MCF 10A (cell line): ENCODE results near the gene ZDHHC4. TPM values are rescaled to one million over a fixed set of nuclear protein-coding genes. Genes with fewer than 3 reads are reported as not detected.

Source experiments
- BruUV-seq: library from RNA; stranded (reverse); fragments of 400-500 nt; replicated peaks from 2 replicates; lab custom pipeline; 2021; lab: Mats Ljungman, UMichigan
- CTCF ChIA-PET: fragments of 300-600 bp; sonication (Branson Sonifier 250); formaldehyde crosslinking; extraction: SDS; loops from one replicate; lab custom pipeline; 2021; ENCODE audit warnings: antibody characterized with exemption, inconsistent platforms; lab: Yijun Ruan, JAX
- POLR2A ChIA-PET: fragments of 300-600, 350-650 bp; sonication (Branson Sonifier 250); formaldehyde crosslinking; extraction: SDS; loops from one replicate; lab custom pipeline; 2020; ENCODE audit warnings: antibody characterized with exemption, inconsistent platforms; lab: Yijun Ruan, JAX
- DNase-seq: peaks from one replicate; pipeline ENCODE4 v3.0.0-alpha.2; 2018; ENCODE audit not compliant: unreplicated experiment
- H3K27ac Mint-ChIP-seq: one replicate; pipeline ENCODE4 v1.8.0; 2022; ENCODE audit warnings: mild to moderate bottlenecking, low read depth, mixed read lengths; ENCODE audit not compliant: unreplicated experiment
- H3K27me3 Mint-ChIP-seq: one replicate; pipeline ENCODE4 v1.8.0; 2022; ENCODE audit warnings: mixed read lengths; ENCODE audit not compliant: insufficient read depth, unreplicated experiment
- H3K36me3 Mint-ChIP-seq: one replicate; pipeline ENCODE4 v1.8.0; 2022; ENCODE audit warnings: mild to moderate bottlenecking, moderate library complexity, mixed read lengths; ENCODE audit not compliant: insufficient read depth, unreplicated experiment
- H3K4me1 Mint-ChIP-seq: one replicate; pipeline ENCODE4 v1.8.0; 2022; ENCODE audit warnings: mixed read lengths; ENCODE audit not compliant: insufficient read depth, unreplicated experiment
- H3K4me3 Mint-ChIP-seq: one replicate; pipeline ENCODE4 v1.8.0; 2022; ENCODE audit warnings: mild to moderate bottlenecking, moderate library complexity, mixed read lengths; ENCODE audit not compliant: unreplicated experiment
- H3K9me3 Mint-ChIP-seq: one replicate; pipeline ENCODE4 v1.8.0; 2022; ENCODE audit warnings: mixed read lengths; ENCODE audit not compliant: unreplicated experiment
- intact Hi-C: fragments of 100-400 bp; cut with micrococcal nuclease; formaldehyde crosslinking; loops from 2 replicates; pipeline ENCODE4 v1.14.1; 2022
- total RNA-seq: library from RNA; stranded (reverse); gene quantifications from 2 replicates; pipeline ENCODE4 v1.2.3, GENCODE V29; 2022
- TF ChIP-seq, protein P1 (sequence below): fragments of 200-600 bp; IDR thresholded peaks from one replicate; pipeline ENCODE4 v1.8.0; 2022; ENCODE audit warnings: antibody characterized with exemption, mild to moderate bottlenecking; ENCODE audit not compliant: unreplicated experiment

ZDHHC4 gene
- total RNA-seq, 1 experiment from 2014 or later, result 45.6 TPM

DNA sequence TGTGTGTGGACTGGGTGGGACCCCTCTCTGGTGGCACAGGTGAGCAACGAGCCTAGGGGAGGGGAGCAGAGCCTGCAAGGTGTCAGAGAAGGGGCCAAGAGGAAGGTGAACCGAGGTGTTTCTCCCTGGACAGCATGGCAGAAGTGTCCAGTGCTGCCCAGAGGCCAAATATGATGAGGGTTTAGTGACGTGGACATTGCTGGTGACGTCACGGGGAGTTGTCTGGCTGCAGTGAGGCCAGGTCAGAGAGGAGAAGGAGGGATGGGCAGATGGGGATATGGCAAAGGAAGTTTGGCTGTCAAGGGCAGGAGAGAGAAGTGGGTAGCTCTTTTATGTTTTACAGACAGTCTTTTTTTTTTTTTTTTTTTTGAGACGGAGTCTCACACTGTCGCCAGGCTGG lies 35.6 kb downstream of the ZDHHC4 start:
- CTCF ChIA-PET, result interaction anchor here (0.6 kb wide), 2 partner anchors 21 to 27 kb away, joined by 3 to 5 read pairs; no protein-coding TSS in a partner anchor

DNA sequence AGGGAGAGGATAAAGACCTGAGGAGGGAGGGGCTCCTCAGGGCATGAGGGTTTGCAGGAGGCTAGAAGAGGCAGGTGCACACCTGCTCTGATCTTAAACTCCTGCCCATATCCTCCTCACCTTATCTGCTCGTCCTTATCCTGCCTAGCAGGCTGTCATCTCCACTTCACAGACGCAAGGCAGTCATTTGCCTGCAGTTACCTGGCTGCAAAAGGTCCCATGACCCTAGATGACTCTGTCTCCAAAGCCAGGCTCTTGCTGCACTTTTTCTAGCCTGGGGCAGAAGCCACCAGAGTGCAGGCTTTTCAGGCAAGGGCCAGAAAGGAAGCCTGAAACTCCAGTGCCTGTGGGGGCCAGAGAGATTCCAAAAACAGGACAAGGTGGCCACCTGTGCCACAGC lies 36.5 kb downstream of the ZDHHC4 start:
- Mint-ChIP-seq H3K9me3 (no peaks in the 10 kb centered on the region), H3K36me3 (no peaks in the 10 kb centered on the region), H3K27ac (no peak overlapping the region), H3K4me3 (no peak overlapping the region), H3K4me1 (no peaks in the 10 kb centered on the region), H3K27me3 (peaks cover 38% of the 10 kb centered on the region)
- BruUV-seq, result no TSS peak
- no peak for DNase-seq
- intact Hi-C loops, result no loop called here
- ChIA-PET CTCF (no interaction called here), POLR2A (no interaction called here)
- TF ChIP-seq, protein P1, sequence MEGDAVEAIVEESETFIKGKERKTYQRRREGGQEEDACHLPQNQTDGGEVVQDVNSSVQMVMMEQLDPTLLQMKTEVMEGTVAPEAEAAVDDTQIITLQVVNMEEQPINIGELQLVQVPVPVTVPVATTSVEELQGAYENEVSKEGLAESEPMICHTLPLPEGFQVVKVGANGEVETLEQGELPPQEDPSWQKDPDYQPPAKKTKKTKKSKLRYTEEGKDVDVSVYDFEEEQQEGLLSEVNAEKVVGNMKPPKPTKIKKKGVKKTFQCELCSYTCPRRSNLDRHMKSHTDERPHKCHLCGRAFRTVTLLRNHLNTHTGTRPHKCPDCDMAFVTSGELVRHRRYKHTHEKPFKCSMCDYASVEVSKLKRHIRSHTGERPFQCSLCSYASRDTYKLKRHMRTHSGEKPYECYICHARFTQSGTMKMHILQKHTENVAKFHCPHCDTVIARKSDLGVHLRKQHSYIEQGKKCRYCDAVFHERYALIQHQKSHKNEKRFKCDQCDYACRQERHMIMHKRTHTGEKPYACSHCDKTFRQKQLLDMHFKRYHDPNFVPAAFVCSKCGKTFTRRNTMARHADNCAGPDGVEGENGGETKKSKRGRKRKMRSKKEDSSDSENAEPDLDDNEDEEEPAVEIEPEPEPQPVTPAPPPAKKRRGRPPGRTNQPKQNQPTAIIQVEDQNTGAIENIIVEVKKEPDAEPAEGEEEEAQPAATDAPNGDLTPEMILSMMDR, result no peak

More for the DNA sequence above, 35.6 kb downstream of the ZDHHC4 start:
- H3K4me1 Mint-ChIP-seq, result no peaks in the 10 kb centered on the region
- no peaks in the 10 kb centered on the region for H3K36me3 Mint-ChIP-seq
- intact Hi-C loops, result no loop called here
- DNase-seq, result no peak
- H3K27me3 Mint-ChIP-seq, result peaks cover 29% of the 10 kb centered on the region
- POLR2A ChIA-PET, result no interaction called here
- TF ChIP-seq, protein P1, result no peak
- no TSS peak for BruUV-seq
- H3K4me3 Mint-ChIP-seq, result no peak overlapping the region
- no peak overlapping the region for H3K27ac Mint-ChIP-seq
- H3K9me3 Mint-ChIP-seq, result no peaks in the 10 kb centered on the region

DNA sequence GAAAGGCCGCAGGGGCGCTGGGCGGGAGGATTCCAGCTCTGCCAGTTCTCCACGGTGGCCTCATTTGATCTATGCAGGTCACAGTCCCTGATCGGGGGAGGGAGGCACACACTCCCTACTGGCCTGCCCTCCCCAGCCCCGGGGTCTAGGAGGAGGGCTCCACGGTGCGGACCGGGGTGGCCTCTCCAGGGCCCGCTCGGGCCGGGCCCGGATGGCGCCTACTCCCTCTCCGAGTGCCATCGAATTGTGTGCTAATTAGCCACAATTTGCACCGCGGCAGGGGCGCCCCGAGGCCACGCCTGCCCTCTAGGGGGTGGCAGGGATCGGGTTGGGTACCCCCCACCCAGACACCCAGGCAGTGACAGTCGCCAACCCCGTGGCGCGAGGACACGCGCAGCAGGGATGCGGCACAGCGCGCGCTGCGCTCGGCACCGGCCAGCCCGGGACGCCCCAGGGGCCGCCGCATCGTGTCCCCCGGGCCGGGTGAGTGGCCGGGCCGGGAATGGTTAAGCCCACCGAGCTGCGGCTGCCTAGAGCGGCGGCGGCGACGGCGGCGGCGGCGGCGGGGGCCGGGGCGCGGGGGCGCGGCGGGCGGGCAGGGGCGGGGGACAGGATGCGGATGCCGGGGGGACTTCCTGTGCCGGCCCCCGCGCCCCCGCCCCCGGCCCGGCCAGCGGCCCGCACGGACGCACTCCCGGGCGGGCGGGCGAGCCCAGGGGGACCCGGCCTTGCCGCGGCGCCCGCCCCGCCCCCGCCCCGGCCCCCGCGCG lies 37.9 kb downstream of the ZDHHC4 start, which contains the start of gene ZNF853:
TSS of gene ZNF853 (plus strand) at position 658 of the 770 bp plus-strand sequence. CDS start 565 bp downstream, outside the sequence.
- H3K4me1 Mint-ChIP-seq, result no peaks in the 10 kb centered on the region
- TF ChIP-seq, protein P1, result no peak
- no peaks in the 10 kb centered on the region for H3K36me3 Mint-ChIP-seq
- H3K27ac Mint-ChIP-seq, result no peak within 1 kb of the TSS
- H3K4me3 Mint-ChIP-seq, result no peak within 1 kb of the TSS
- no peaks in the 10 kb centered on the region for H3K9me3 Mint-ChIP-seq
- POLR2A ChIA-PET, result no interaction called here
- CTCF ChIA-PET, result no interaction called here
- H3K27me3 Mint-ChIP-seq, result peaks cover 52% of the 10 kb centered on the region
- no TSS peak for BruUV-seq
- intact Hi-C loops, result no loop called here
- DNase-seq, result no peak

DNA sequence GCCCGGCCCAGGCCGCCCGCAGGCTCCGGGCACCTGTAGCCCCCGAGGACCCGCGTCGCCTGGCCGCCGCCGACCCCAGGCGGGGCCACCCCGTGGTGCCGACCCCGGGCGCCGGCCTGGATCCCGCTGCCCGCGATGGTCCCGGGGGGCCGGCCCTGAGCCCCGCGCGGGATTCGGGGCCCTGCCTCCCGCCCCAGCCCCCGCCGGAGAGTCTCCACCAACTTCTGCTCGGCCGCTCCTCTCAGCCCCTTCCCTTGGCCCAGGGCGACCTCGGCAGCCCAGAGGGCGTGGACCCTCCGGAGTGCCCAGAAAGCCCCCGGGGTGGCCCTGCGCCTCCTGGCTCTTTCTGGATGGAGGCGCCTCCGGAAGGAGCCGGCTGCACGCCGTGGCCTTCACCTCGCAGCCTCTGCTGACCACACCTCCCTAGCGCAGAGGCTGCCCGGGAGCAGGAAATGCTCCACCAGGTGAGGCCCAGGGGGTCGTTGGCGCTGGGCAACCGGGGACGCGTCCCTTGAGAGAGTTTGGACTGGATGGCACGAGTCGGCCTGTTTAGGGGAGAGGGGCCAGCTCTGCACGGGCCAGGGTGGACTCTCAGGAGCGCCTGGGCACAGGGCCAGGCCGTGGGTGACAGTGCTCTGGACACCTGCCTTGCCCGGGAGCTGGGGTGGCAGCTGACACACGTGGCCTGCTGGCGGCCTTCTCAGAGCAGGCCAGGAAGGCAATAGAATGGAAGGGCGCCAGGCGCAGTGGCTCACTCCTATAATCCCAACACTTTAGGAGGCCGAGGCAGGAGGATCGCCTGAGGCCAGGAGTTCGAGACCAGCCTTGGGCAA lies 38.7 kb downstream of the ZDHHC4 start:
- H3K4me1 Mint-ChIP-seq, result no peaks in the 10 kb centered on the region
- peaks cover 53% of the 10 kb centered on the region for H3K27me3 Mint-ChIP-seq
- DNase-seq, result no peak
- ChIA-PET POLR2A (no interaction called here), CTCF (no interaction called here)
- no peak overlapping the region for H3K4me3 Mint-ChIP-seq
- intact Hi-C loops, result no loop called here
- TF ChIP-seq, protein P1, result no peak
- no TSS peak for BruUV-seq
- H3K36me3 Mint-ChIP-seq, result no peaks in the 10 kb centered on the region
- no peak overlapping the region for H3K27ac Mint-ChIP-seq
- H3K9me3 Mint-ChIP-seq, result no peaks in the 10 kb centered on the region
